ENCODE results near the gene CLN6. TPM values are rescaled to one million over a fixed set of nuclear protein-coding genes. Genes with fewer than 3 reads are reported as not detected.

The CLN6 gene
- total RNA-seq, 2 experiments from 2014 or later = 8.0 to 8.1 TPM

GRCh38 chr15:68195336-68196112 lies 34.0 kb downstream of the CLN6 start:
- no peaks in the 10 kb centered on the region for H3K27me3 ChIP-seq (ENCODE audit: control insufficient read depth in 1 of 2, insufficient read depth in 2 of 2, low read length in 2 of 2)
- Mint-ChIP-seq H3K36me3 (ENCODE audit: low read depth) (peaks cover 36% of the 10 kb centered on the region), H3K9me3 (no peaks in the 10 kb centered on the region), H3K4me1 (ENCODE audit: low read depth) (no peaks in the 10 kb centered on the region), H3K27ac (peak overlapping the region; percentile 19), H3K4me3 (no peak overlapping the region), H3K27me3 (no peaks in the 10 kb centered on the region)
- H3K36me3 ChIP-seq (ENCODE audit: insufficient read depth, low read length) = peaks cover 22% of the 10 kb centered on the region
- H3K27ac ChIP-seq (ENCODE audit: low read depth in 1 of 2, low read length in 2 of 2) = no peak overlapping the region
- TF ChIP-seq CTCF (IDR thresholded peaks at IDR 0.05) = no peak
- ATAC-seq (ENCODE audit: poor library complexity) (no peak), DNase-seq (no peak)
- ChIA-PET POLR2A (interaction anchor here (0.6 to 0.7 kb wide), 3 partner anchors 38 to 201 kb away, joined by 3 read pairs; no protein-coding TSS in a partner anchor), CTCF (no interaction called here)
- H3K9me3 ChIP-seq (ENCODE audit: control insufficient read depth in 1 of 2, insufficient read depth in 1 of 2, low read length in 2 of 2) = no peaks in the 10 kb centered on the region
- no peak overlapping the region for H3K4me3 ChIP-seq (ENCODE audit: low read length)
- intact Hi-C loops (cut with DNase I, micrococcal nuclease) = no loop called here
- no peaks in the 10 kb centered on the region for H3K4me1 ChIP-seq (ENCODE audit: insufficient read depth, low read length)

- intact Hi-C loops (cut with DNase I, micrococcal nuclease) = no loop called here
- Histone ChIP-seq H3K27ac (ENCODE audit: low read depth in 1 of 2, low read length in 2 of 2) (no peak overlapping the region), H3K9me3 (ENCODE audit: control insufficient read depth in 1 of 2, insufficient read depth in 1 of 2, low read length in 2 of 2) (no peaks in the 10 kb centered on the region), H3K4me3 (ENCODE audit: low read length) (no peak overlapping the region), H3K4me1 (ENCODE audit: insufficient read depth, low read length) (no peaks in the 10 kb centered on the region), H3K36me3 (ENCODE audit: insufficient read depth, low read length) (peaks cover 41% of the 10 kb centered on the region), H3K27me3 (ENCODE audit: control insufficient read depth in 1 of 2, insufficient read depth in 2 of 2, low read length in 2 of 2) (no peaks in the 10 kb centered on the region)
- no peaks in the 10 kb centered on the region for H3K4me1 Mint-ChIP-seq (ENCODE audit: low read depth)
- DNase-seq (no peak), ATAC-seq (ENCODE audit: poor library complexity) (no peak)
- no peaks in the 10 kb centered on the region for H3K9me3 Mint-ChIP-seq
- TF ChIP-seq CTCF (IDR thresholded peaks at IDR 0.05) = no peak
- no peaks in the 10 kb centered on the region for H3K27me3 Mint-ChIP-seq
- peak overlapping the region; percentile 10 for H3K27ac Mint-ChIP-seq
- H3K36me3 Mint-ChIP-seq (ENCODE audit: low read depth) = peaks cover 62% of the 10 kb centered on the region
- H3K4me3 Mint-ChIP-seq = no peak overlapping the region
- CTCF ChIA-PET = no interaction called here
- POLR2A ChIA-PET = no interaction called here
Measured at GRCh38 chr15:68192804-68193486, 36.6 kb downstream of the CLN6 start.

GRCh38 chr15:68192117-68192516 lies 37.4 kb downstream of the CLN6 start:
- H3K4me3 ChIP-seq (ENCODE audit: low read length) = no peak overlapping the region
- no peaks in the 10 kb centered on the region for H3K4me1 Mint-ChIP-seq (ENCODE audit: low read depth)
- H3K36me3 ChIP-seq (ENCODE audit: insufficient read depth, low read length) = peaks cover 48% of the 10 kb centered on the region
- peaks cover 70% of the 10 kb centered on the region for H3K36me3 Mint-ChIP-seq (ENCODE audit: low read depth)
- no peaks in the 10 kb centered on the region for H3K4me1 ChIP-seq (ENCODE audit: insufficient read depth, low read length)
- TF ChIP-seq CTCF (IDR thresholded peaks at IDR 0.05) = no peak
- H3K27ac Mint-ChIP-seq = peak overlapping the region; percentile 36
- H3K4me3 Mint-ChIP-seq = no peak overlapping the region
- no peak overlapping the region for H3K27ac ChIP-seq (ENCODE audit: low read depth in 1 of 2, low read length in 2 of 2)
- H3K27me3 Mint-ChIP-seq = no peaks in the 10 kb centered on the region
- ATAC-seq (ENCODE audit: poor library complexity) (no peak), DNase-seq (no peak)
- H3K9me3 ChIP-seq (ENCODE audit: control insufficient read depth in 1 of 2, insufficient read depth in 1 of 2, low read length in 2 of 2) = no peaks in the 10 kb centered on the region
- no peaks in the 10 kb centered on the region for H3K27me3 ChIP-seq (ENCODE audit: control insufficient read depth in 1 of 2, insufficient read depth in 2 of 2, low read length in 2 of 2)
- ChIA-PET POLR2A (no interaction called here), CTCF (no interaction called here)
- no peaks in the 10 kb centered on the region for H3K9me3 Mint-ChIP-seq
- intact Hi-C loops (cut with DNase I, micrococcal nuclease) = no loop called here
